Retinal pigment epithelial cell (primary cell): ENCODE results near the gene CRP.

Experiments used
- DNase-seq: peaks from one replicate; pipeline ENCODE4 v3.0.0-alpha.2; 2010; ENCODE audit warnings: low read depth
- H3K4me3 ChIP-seq: 2 replicates; pipeline ENCODE4 v1.5.1; 2011; ENCODE audit warnings: mild to moderate bottlenecking, low read length, control low read depth, moderate library complexity
- CTCF ChIP-seq: conservative IDR thresholded peaks from 2 replicates; pipeline ENCODE4 v1.5.1; 2011; ENCODE audit warnings: low read depth, low read length, control low read depth, inconsistent platforms

CRP gene

DNA sequence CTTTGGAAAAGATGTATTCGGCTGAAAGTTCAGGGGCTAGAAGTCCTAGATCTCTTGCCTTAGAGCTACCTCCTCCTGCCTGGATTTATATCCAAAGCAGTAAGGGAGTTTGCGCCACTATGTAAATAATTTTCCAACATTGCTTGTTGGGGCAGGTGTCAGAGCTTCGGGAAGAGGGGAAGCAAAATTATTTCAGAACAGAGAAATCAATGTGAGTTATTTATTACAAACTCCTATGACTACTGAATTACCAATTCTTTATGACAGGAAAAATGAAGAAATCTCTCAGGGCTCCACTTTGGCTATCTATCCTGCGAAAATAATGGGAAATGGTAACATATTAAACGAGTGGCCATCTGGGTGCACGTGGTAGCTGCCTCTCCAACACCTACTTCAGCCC is at the start of gene CRP:
CRP (minus strand) TSS at position 61 of the 400 bp plus-strand sequence. CDS start 104 bp downstream, outside the sequence.
- TF ChIP-seq CTCF, result no peak
- DNase-seq, result no peak
- H3K4me3 ChIP-seq, result no peak within 1 kb of the TSS

DNA sequence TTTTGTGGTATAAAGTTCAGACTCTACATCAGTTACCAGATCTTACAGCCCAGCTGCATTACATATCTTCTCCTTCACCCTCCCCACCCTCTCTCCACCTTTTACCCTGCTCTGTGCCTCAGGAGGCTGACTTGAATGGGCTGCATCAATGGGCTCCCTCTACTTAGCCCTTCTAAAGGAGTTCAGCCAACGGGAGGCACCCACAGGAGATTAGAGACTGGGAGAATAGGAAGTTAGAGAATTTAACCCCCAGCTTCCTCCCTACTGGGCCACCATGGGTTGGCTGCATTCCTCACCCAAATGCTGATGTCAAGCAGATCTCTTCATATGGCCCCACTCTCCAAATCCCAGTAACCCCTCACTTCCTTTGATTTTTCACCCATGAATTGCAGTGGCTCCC is 49.3 kb upstream of the CRP start:
- TF ChIP-seq CTCF, result no peak
- H3K4me3 ChIP-seq, result no peak overlapping the region
- DNase-seq, result no peak

DNA sequence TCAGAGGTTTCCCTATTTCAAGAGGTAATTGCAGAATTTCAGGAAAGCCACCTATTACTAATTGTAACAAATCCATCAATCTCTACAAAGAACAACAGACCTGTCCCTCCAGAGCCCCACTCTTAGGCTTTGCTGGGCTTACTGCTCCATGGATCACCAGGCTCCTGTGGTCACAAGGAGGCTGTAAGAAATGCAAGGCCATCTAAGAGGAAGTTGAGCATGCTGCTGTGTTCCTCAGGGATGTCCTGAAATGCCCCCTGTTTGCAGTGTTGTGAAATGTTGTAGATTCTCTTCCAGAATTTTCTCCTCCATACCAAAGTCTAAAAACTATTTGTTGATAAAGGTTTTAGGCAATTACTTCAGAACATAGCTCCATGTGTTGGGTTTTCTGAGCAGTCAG is 42.0 kb upstream of the CRP start:
- TF ChIP-seq CTCF, result no peak
- DNase-seq, result no peak
- no peak overlapping the region for H3K4me3 ChIP-seq

- DNase-seq, result no peak
- no peak for TF ChIP-seq CTCF
- H3K4me3 ChIP-seq, result no peak overlapping the region
These were observed 41.1 kb upstream of the CRP start for GRCh38 chr1:159755451-159756007.

DNA sequence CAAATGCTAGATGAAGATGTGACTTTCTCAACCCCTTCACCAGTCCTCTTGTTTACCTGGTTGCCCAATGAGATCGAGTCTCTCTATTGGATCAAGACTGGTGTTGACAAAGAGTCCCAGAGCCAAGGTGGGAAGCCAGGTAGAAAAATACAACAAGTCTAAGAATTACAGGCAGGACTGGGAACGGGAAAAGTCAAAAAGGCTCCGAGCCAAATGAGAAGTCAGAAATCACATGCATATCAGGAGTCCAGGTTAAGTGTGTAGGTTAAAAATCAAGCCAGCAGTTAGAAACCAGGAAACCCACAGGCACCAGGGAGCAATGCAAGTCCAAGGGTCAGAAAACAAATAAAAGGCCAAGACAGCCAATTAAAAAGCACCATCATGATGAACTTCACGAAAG is 39.0 kb upstream of the CRP start:
- TF ChIP-seq CTCF, result no peak
- no peak overlapping the region for H3K4me3 ChIP-seq
- DNase-seq, result no peak

- DNase-seq, result peak; percentile 44
- TF ChIP-seq CTCF, result no peak
- no peak overlapping the region for H3K4me3 ChIP-seq
These were observed 37.8 kb upstream of the CRP start for GRCh38 chr1:159752135-159752580.

- no peak overlapping the region for H3K4me3 ChIP-seq
- DNase-seq, result no peak
- TF ChIP-seq CTCF, result no peak
These were observed 36.6 kb upstream of the CRP start for GRCh38 chr1:159751031-159751430.
